HepG2 (cell line): Measurements from ENCODE around the gene LRIF1. TPM values are rescaled to one million over a fixed set of nuclear protein-coding genes. Genes with fewer than 3 reads are reported as not detected.

Experiments used
- AKNA ChIP-seq: sonication (generic); formaldehyde crosslinking; IDR thresholded peaks from 2 replicates; pipeline ENCODE4 v1.4.0; 2020; ENCODE audit warnings: missing genetic modification reagents, borderline replicate concordance
- BRF2 ChIP-seq: sonication (generic); formaldehyde crosslinking; IDR thresholded peaks from 2 replicates; pipeline ENCODE4 v1.8.1; 2022; ENCODE audit warnings: mild to moderate bottlenecking, missing genetic modification reagents
- EP300 ChIP-seq, 3 experiments: sonication (generic) in 1 of 3; formaldehyde crosslinking in 1 of 3; IDR thresholded peaks; 2 replicates each; pipeline versions ENCODE4 v1.5.1 to v1.6.1; 2011 to 2020; ENCODE audit warnings: low read depth in 2 of 3, low read length in 2 of 3, borderline replicate concordance in 1 of 3, improper control_type of control experiment in 1 of 3, mild to moderate bottlenecking in 1 of 3, missing genetic modification reagents in 1 of 3, moderate library complexity in 1 of 3
- KLF9 ChIP-seq: IDR thresholded peaks from 2 replicates; pipeline ENCODE4 v1.6.1; 2016; ENCODE audit warnings: low read depth
- MIER3 ChIP-seq: IDR thresholded peaks from 2 replicates; pipeline ENCODE4 v1.6.1; 2016; ENCODE audit warnings: missing compliant biosample characterization, borderline replicate concordance
- NCOA1 ChIP-seq: sonication (generic); formaldehyde crosslinking; IDR thresholded peaks from 2 replicates; pipeline ENCODE4 v1.9.0; 2021; ENCODE audit warnings: missing genetic modification reagents
- RNF2 ChIP-seq: fragments of 450-650 bp; conservative IDR thresholded peaks from 2 replicates; pipeline ENCODE4 v1.6.1; 2016; ENCODE audit warnings: low read depth
- SMC3 ChIP-seq: IDR thresholded peaks from 2 replicates; pipeline ENCODE4 v1.6.1; 2011; ENCODE audit warnings: low read length, improper control_type of control experiment
- WIZ ChIP-seq: sonication (generic); formaldehyde crosslinking; IDR thresholded peaks from 2 replicates; pipeline ENCODE4 v1.5.1; 2020; ENCODE audit warnings: mild to moderate bottlenecking, missing genetic modification reagents
- YY1 ChIP-seq: IDR thresholded peaks from 2 replicates; pipeline ENCODE4 v1.6.1; 2011; ENCODE audit warnings: low read length, low read depth, moderate library complexity, mild to moderate bottlenecking; ENCODE audit not compliant: insufficient read depth, insufficient replicate concordance
- ZFP36 ChIP-seq: fragments of 150-350 bp; IDR thresholded peaks from 2 replicates; pipeline ENCODE4 v1.6.1; 2018; ENCODE audit warnings: borderline replicate concordance, low read length, low read depth; ENCODE audit not compliant: partially characterized antibody
- ZNF17 ChIP-seq: sonication (generic); formaldehyde crosslinking; IDR thresholded peaks from 2 replicates; pipeline ENCODE4 v1.5.0; 2020; ENCODE audit warnings: mild to moderate bottlenecking, missing genetic modification reagents
- ZNF564 ChIP-seq: sonication (generic); formaldehyde crosslinking; IDR thresholded peaks from 2 replicates; pipeline ENCODE4 v1.8.1; 2023; ENCODE audit warnings: mild to moderate bottlenecking, missing genetic modification reagents
- ZNF644 ChIP-seq: IDR thresholded peaks from 2 replicates; pipeline ENCODE4 v1.6.1; 2016; ENCODE audit warnings: low read depth
- polyA plus RNA-seq, 8 experiments: library from polyadenylated mRNA; depleted of rRNA in 3 of 8; stranded (reverse) in 7 of 8; unstranded in 1 of 8; fragments of >200 nt; fragmentation: Illumina TruSeq in 4 of 8; extraction: Trizol in 4 of 8; gene quantifications; 2 replicates each; pipeline versions ENCODE4 v1.2.1 to v1.2.3, GENCODE V29; 2011 to 2016; ENCODE audit warnings: low read depth in 4 of 8, missing spikeins in 1 of 8, mixed read lengths in 1 of 8; ENCODE audit not compliant: insufficient read depth in 1 of 8
- total RNA-seq, 5 experiments: library from RNA; depleted of rRNA; stranded (reverse); fragments of >200 nt; fragmentation: Illumina TruSeq; extraction: Trizol; gene quantifications; 2 replicates each; pipeline ENCODE4 v1.2.3, GENCODE V29; 2016; ENCODE audit warnings: low read depth in 1 of 5
- TF ChIP-seq, protein P1 (sequence below): sonication (generic); formaldehyde crosslinking; IDR thresholded peaks from 2 replicates; pipeline ENCODE4 v1.4.0; 2020; ENCODE audit warnings: missing genetic modification reagents, borderline replicate concordance
- TF ChIP-seq, protein P2 (sequence below): sonication (generic); formaldehyde crosslinking; IDR thresholded peaks from 2 replicates; pipeline ENCODE4 v1.5.0; 2020; ENCODE audit warnings: mild to moderate bottlenecking, missing genetic modification reagents
- TF ChIP-seq, protein P3 (sequence below): sonication (generic); formaldehyde crosslinking; IDR thresholded peaks from 2 replicates; pipeline ENCODE4 v1.8.0; 2022; ENCODE audit warnings: missing genetic modification reagents, mild to moderate bottlenecking, borderline replicate concordance

Gene LRIF1
- total and polyA plus RNA-seq, 2 of the 13 experiments (the other 11 are each of a cell fraction or from before 2014, with no cell fraction given), result 18.4 to 42.4 TPM

DNA sequence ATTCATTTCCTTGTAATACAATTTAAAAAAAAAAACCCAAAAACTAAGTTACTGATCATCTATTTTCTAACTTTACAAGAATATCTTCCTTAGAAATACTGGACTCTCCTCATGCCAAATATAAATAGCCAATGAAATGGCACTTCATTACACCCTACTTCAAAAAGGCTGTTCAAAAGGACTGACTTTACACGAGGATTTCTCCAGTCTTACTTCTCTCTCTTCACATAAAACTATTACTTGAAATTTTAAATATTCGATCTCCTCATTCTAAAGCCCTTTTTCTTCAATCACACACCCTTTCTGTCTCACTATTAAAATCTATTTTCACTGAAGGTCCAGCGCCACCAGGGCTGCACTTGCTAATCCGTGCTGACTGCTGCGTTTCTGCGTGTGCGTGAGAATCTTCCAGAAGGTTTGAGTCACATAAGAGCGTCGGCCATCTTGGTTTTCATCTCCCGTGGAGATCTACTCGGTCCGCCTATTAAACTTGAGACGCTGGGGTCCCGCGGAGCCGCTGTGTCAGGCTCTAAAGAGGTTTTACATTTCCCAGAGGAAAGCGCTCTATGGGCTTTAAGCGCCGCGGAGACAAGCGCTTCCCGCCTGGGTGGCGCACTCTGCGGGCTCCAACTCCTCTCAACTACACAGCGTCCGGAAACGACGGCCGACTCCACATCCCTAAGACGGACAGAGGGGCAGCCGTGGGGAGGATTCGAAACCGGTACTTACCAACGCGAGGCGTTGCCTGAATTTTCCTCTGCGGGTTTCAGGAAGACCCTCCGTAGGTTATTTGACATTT is 631 bp downstream of the LRIF1 start (continued):
- TF ChIP-seq BRF2 (CRISPR knock-in tag), result peak; percentile 31; the same call in 1 of the 2 replicates
- TF ChIP-seq RNF2, result no peak; the same call in none of the 2 replicates
- no peak; the same call in 1 of the 2 replicates for TF ChIP-seq WIZ
- peak; percentile 75; the same call in 1 of the 2 replicates for TF ChIP-seq MIER3 (CRISPR knock-in tag)
- peak; percentile 80 for TF ChIP-seq ZNF564
- TF ChIP-seq AKNA (CRISPR knock-in tag), result peak; percentile 83
- TF ChIP-seq EP300 (IDR thresholded peaks at IDR 0.05; ENCODE audit: low read depth in 2 of 2, low read length in 2 of 2), result 0 out of 4 replicates have a peak, but pooled peaks of 1 of the 2 experiments have one; percentile 30
- no peak for TF ChIP-seq EP300 (CRISPR knock-in tag; IDR thresholded peaks at IDR 0.05; ENCODE audit: borderline replicate concordance)
- TF ChIP-seq ZNF17 (CRISPR knock-in tag), result peak; percentile 89; the same call in 1 of the 2 replicates
- 0 out of 2 replicates have a peak, but pooled peaks have one; percentile 39 for TF ChIP-seq ZNF644 (CRISPR knock-in tag)
- no peak for TF ChIP-seq ZFP36
- TF ChIP-seq KLF9, result 0 out of 2 replicates have a peak, but pooled peaks have one; percentile 13
- TF ChIP-seq NCOA1 (CRISPR knock-in tag), result no peak
- TF ChIP-seq YY1, result peak; percentile 92
- TF ChIP-seq, protein P1, sequence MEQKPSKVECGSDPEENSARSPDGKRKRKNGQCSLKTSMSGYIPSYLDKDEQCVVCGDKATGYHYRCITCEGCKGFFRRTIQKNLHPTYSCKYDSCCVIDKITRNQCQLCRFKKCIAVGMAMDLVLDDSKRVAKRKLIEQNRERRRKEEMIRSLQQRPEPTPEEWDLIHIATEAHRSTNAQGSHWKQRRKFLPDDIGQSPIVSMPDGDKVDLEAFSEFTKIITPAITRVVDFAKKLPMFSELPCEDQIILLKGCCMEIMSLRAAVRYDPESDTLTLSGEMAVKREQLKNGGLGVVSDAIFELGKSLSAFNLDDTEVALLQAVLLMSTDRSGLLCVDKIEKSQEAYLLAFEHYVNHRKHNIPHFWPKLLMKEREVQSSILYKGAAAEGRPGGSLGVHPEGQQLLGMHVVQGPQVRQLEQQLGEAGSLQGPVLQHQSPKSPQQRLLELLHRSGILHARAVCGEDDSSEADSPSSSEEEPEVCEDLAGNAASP, result no peak
- TF ChIP-seq, protein P2, sequence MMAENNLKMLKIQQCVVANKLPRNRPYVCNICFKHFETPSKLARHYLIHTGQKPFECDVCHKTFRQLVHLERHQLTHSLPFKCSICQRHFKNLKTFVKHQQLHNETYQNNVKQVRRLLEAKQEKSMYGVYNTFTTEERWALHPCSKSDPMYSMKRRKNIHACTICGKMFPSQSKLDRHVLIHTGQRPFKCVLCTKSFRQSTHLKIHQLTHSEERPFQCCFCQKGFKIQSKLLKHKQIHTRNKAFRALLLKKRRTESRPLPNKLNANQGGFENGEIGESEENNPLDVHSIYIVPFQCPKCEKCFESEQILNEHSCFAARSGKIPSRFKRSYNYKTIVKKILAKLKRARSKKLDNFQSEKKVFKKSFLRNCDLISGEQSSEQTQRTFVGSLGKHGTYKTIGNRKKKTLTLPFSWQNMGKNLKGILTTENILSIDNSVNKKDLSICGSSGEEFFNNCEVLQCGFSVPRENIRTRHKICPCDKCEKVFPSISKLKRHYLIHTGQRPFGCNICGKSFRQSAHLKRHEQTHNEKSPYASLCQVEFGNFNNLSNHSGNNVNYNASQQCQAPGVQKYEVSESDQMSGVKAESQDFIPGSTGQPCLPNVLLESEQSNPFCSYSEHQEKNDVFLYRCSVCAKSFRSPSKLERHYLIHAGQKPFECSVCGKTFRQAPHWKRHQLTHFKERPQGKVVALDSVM (CRISPR knock-in tag), result peak; percentile 53
- no peak for TF ChIP-seq SMC3
- TF ChIP-seq, protein P3, sequence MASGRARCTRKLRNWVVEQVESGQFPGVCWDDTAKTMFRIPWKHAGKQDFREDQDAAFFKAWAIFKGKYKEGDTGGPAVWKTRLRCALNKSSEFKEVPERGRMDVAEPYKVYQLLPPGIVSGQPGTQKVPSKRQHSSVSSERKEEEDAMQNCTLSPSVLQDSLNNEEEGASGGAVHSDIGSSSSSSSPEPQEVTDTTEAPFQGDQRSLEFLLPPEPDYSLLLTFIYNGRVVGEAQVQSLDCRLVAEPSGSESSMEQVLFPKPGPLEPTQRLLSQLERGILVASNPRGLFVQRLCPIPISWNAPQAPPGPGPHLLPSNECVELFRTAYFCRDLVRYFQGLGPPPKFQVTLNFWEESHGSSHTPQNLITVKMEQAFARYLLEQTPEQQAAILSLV (CRISPR knock-in tag), result 0 out of 2 replicates have a peak, but pooled peaks have one; percentile 20
